Measurements from ENCODE around the gene CLEC4E.
"Not testable (repeated sequence)": the region's sequence is repeated elsewhere in the genome, so short reads cannot be mapped to it uniquely, and the experiment has no call there.

CLEC4E gene

DNA sequence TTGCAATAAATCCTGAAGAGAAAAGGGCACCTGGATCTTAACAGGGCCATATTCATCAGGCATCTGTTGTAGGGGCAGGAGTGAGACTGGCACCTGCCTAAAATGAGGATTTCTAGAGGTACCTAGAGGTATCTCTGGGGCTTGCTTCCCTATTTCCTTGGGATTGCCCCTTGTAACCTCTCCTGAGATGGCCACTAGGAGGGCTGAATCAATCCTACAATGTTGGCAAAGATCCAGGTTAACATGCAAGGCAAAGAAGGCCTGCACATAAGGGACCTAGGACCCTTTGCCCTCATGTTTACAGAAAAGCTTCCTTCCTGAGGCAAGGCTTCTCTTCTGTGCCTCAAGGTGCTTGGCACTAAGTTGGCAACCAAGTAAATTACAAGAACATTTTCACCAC is 25.8 kb upstream of the CLEC4E start:
- CTCF ChIA-PET = no interaction called here
- POLR2A ChIA-PET = no interaction called here
- no peak overlapping the region for H3K4me3 ChIP-seq (ENCODE audit: low read depth, low read length)
- no peak for DNase-seq (ENCODE audit: low read depth, low spot score)
- TF ChIP-seq, protein P1, sequence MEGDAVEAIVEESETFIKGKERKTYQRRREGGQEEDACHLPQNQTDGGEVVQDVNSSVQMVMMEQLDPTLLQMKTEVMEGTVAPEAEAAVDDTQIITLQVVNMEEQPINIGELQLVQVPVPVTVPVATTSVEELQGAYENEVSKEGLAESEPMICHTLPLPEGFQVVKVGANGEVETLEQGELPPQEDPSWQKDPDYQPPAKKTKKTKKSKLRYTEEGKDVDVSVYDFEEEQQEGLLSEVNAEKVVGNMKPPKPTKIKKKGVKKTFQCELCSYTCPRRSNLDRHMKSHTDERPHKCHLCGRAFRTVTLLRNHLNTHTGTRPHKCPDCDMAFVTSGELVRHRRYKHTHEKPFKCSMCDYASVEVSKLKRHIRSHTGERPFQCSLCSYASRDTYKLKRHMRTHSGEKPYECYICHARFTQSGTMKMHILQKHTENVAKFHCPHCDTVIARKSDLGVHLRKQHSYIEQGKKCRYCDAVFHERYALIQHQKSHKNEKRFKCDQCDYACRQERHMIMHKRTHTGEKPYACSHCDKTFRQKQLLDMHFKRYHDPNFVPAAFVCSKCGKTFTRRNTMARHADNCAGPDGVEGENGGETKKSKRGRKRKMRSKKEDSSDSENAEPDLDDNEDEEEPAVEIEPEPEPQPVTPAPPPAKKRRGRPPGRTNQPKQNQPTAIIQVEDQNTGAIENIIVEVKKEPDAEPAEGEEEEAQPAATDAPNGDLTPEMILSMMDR (IDR thresholded peaks at IDR 0.05; ENCODE audit: insufficient read depth, low read length, missing control alignments) = no peak

DNA sequence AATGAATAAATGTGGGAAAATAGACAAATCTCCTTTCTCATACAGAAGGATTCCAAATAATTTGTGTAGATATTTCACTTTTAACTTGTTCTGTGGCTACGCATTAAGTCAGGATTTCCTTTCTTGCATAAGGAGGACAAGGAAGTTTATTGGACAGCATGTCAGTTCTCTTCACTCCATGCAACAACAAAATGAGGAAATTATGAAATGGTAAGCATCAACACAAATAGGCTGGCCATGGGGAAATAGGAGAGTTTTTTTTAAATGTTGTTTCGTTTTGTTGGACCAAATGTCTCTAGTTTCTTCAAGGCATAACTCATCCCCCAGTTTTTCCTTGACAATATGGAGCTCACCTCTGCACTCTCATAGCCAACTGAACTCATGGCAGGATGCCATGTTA is 25.3 kb upstream of the CLEC4E start:
- CTCF ChIA-PET; DNase-seq (ENCODE audit: low read depth, low spot score); H3K4me3 ChIP-seq (ENCODE audit: low read depth, low read length); POLR2A ChIA-PET: not testable (repeated sequence)

DNA sequence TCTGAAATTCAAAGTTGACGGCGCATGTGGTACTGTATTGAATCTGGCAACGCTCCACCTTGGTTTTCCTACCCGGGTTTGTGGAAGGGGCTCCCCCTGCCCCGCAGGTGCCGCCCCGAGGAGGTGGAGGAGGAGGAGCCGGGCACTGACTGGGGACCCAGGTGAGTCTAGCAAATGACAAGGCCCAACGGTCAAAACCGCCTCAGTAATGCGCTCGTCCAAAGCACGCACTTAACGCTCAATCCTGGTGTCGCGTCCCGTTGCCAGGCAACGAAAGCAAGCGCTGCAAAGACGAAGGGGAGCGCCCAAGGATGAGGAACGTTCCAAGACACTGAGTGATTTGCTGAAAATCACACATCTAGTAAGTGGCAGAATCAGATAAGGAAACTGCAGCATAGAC is 24.0 kb upstream of the CLEC4E start:
- no peak for DNase-seq (ENCODE audit: low read depth, low spot score)
- TF ChIP-seq, protein P1 (IDR thresholded peaks at IDR 0.05; ENCODE audit: insufficient read depth, low read length, missing control alignments) = no peak
- no peak overlapping the region for H3K4me3 ChIP-seq (ENCODE audit: low read depth, low read length)
- ChIA-PET POLR2A (no interaction called here), CTCF (interaction anchor here (1.7 kb wide), 1 partner anchor 21 kb away, joined by 4 read pairs; no protein-coding TSS in a partner anchor)

GRCh38 chr12:8563356-8563755 is 22.7 kb upstream of the CLEC4E start:
- H3K4me3 ChIP-seq (ENCODE audit: low read depth, low read length) = no peak overlapping the region
- TF ChIP-seq, protein P1 (IDR thresholded peaks at IDR 0.05; ENCODE audit: insufficient read depth, low read length, missing control alignments) = no peak
- POLR2A ChIA-PET = no interaction called here
- no peak for DNase-seq (ENCODE audit: low read depth, low spot score)
- CTCF ChIA-PET = interaction anchor here (1.5 to 1.7 kb wide), 2 partner anchors 8 to 19 kb away, joined by 3 to 4 read pairs; no protein-coding TSS in a partner anchor

- CTCF ChIA-PET = interaction anchor here (1.5 kb wide), 1 partner anchor 9 kb away, joined by 3 read pairs; no protein-coding TSS in a partner anchor
- no peak for DNase-seq (ENCODE audit: low read depth, low spot score)
These were observed 21.6 kb upstream of the CLEC4E start for GRCh38 chr12:8562310-8562709.

DNA sequence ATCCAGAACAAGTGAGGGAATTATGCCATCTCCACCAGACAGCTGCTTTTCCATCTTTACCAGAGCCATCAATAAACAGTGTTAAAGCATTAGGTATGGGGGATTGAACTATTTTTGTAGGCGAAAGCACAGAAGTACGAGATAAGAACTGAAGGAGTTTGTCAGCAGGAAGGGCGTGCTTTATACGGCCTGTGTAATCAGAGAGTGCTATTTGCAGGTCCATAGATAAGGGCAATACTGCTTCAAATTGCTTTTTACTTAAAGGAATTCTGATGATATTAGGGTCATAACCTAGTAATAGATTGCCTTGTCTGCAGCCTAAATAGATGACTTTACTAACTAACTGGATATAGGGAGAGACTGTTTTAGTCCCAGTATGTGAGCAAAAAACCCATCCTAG is 20.3 kb upstream of the CLEC4E start:
- TF ChIP-seq, protein P1 (IDR thresholded peaks at IDR 0.05; ENCODE audit: insufficient read depth, low read length, missing control alignments) = no peak
- ChIA-PET POLR2A (no interaction called here), CTCF (no interaction called here)
- DNase-seq (ENCODE audit: low read depth, low spot score) = no peak
- H3K4me3 ChIP-seq (ENCODE audit: low read depth, low read length) = no peak overlapping the region

More at GRCh38 chr12:8562310-8562709, 21.6 kb upstream of the CLEC4E start:
- POLR2A ChIA-PET = no interaction called here
- TF ChIP-seq, protein P1 (IDR thresholded peaks at IDR 0.05; ENCODE audit: insufficient read depth, low read length, missing control alignments) = no peak
- H3K4me3 ChIP-seq (ENCODE audit: low read depth, low read length) = no peak overlapping the region

DNA sequence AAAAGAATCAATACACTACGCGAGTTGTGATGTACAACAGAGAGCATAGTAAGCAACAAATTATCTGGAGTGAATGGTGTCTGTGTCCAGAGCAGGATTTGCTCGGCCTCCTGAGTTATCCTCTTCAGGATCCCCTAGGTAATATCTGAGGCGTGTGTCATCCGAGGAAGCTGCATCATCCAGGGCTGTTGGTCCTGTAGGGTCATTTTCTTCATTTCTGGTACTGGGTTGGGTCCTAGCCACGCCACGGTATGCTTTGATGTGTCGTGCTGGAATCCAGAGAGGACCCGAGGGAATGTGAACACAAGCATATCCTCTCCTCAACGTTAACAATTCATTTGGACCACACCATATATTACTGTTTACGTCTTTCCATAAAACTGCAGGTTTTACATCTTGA is 19.0 kb upstream of the CLEC4E start:
- TF ChIP-seq, protein P1 (IDR thresholded peaks at IDR 0.05; ENCODE audit: insufficient read depth, low read length, missing control alignments) = no peak

More for the DNA sequence above, 19.0 kb upstream of the CLEC4E start:
- no peak for DNase-seq (ENCODE audit: low read depth, low spot score)
- ChIA-PET CTCF (no interaction called here), POLR2A (no interaction called here)
- H3K4me3 ChIP-seq (ENCODE audit: low read depth, low read length) = no peak overlapping the region

Data from AG04449 (cell line).